ENCODE data around the gene ELF4.

Gene ELF4

GRCh38 chrX:130145123-130145522 lies 34.8 kb upstream of the ELF4 start:
- Histone ChIP-seq H3K4me3 (ENCODE audit: severe bottlenecking) (no peak overlapping the region), H3K9me3 (ENCODE audit: severe bottlenecking) (no peaks in the 10 kb centered on the region), H3K36me3 (ENCODE audit: low read depth) (0 out of 2 replicates have a peak, but pooled peaks cover 9% of the 10 kb centered on the region), H3K27ac (ENCODE audit: poor library complexity, severe bottlenecking) (no peak overlapping the region), H3K4me1 (ENCODE audit: insufficient read depth, poor library complexity, severe bottlenecking) (no peaks in the 10 kb centered on the region), H3K27me3 (ENCODE audit: insufficient read depth, poor library complexity, severe bottlenecking) (no peaks in the 10 kb centered on the region)
- DNase-seq (ENCODE audit: low spot score), result no peak
- no peak for TF ChIP-seq CTCF (IDR thresholded peaks at IDR 0.05; ENCODE audit: poor library complexity, severe bottlenecking)
- no peak for ATAC-seq (ENCODE audit: low read depth)

GRCh38 chrX:130144509-130144908 lies 34.2 kb upstream of the ELF4 start:
- Histone ChIP-seq H3K36me3 (ENCODE audit: low read depth) (0 out of 2 replicates have a peak, but pooled peaks cover 9% of the 10 kb centered on the region), H3K27me3 (ENCODE audit: insufficient read depth, poor library complexity, severe bottlenecking) (no peaks in the 10 kb centered on the region), H3K9me3 (ENCODE audit: severe bottlenecking) (no peaks in the 10 kb centered on the region), H3K27ac (ENCODE audit: poor library complexity, severe bottlenecking) (no peak overlapping the region), H3K4me3 (ENCODE audit: severe bottlenecking) (no peak overlapping the region), H3K4me1 (ENCODE audit: insufficient read depth, poor library complexity, severe bottlenecking) (no peaks in the 10 kb centered on the region)
- TF ChIP-seq CTCF (IDR thresholded peaks at IDR 0.05; ENCODE audit: poor library complexity, severe bottlenecking), result peak; percentile 9
- DNase-seq (ENCODE audit: low spot score), result no peak
- peak; percentile 71 for ATAC-seq (ENCODE audit: low read depth)

GRCh38 chrX:130139474-130140201 lies 29.3 kb upstream of the ELF4 start:
- no peaks in the 10 kb centered on the region for H3K36me3 ChIP-seq (ENCODE audit: low read depth)
- H3K4me1 ChIP-seq (ENCODE audit: insufficient read depth, poor library complexity, severe bottlenecking), result no peaks in the 10 kb centered on the region
- no peak for ATAC-seq (ENCODE audit: low read depth)
- no peak overlapping the region for H3K4me3 ChIP-seq (ENCODE audit: severe bottlenecking)
- no peaks in the 10 kb centered on the region for H3K9me3 ChIP-seq (ENCODE audit: severe bottlenecking)
- TF ChIP-seq CTCF (IDR thresholded peaks at IDR 0.05; ENCODE audit: poor library complexity, severe bottlenecking), result no peak
- no peak for DNase-seq (ENCODE audit: low spot score)
- no peak overlapping the region for H3K27ac ChIP-seq (ENCODE audit: poor library complexity, severe bottlenecking)
- H3K27me3 ChIP-seq (ENCODE audit: insufficient read depth, poor library complexity, severe bottlenecking), result no peaks in the 10 kb centered on the region

GRCh38 chrX:130136961-130137360 lies 26.7 kb upstream of the ELF4 start:
- Histone ChIP-seq H3K27me3 (ENCODE audit: insufficient read depth, poor library complexity, severe bottlenecking) (no peaks in the 10 kb centered on the region), H3K4me3 (ENCODE audit: severe bottlenecking) (no peak overlapping the region), H3K9me3 (ENCODE audit: severe bottlenecking) (no peaks in the 10 kb centered on the region), H3K4me1 (ENCODE audit: insufficient read depth, poor library complexity, severe bottlenecking) (no peaks in the 10 kb centered on the region), H3K36me3 (ENCODE audit: low read depth) (no peaks in the 10 kb centered on the region), H3K27ac (ENCODE audit: poor library complexity, severe bottlenecking) (no peak overlapping the region)
- ATAC-seq (ENCODE audit: low read depth) (no peak), DNase-seq (ENCODE audit: low spot score) (no peak)
- no peak for TF ChIP-seq CTCF (IDR thresholded peaks at IDR 0.05; ENCODE audit: poor library complexity, severe bottlenecking)

- no peak overlapping the region for H3K4me3 ChIP-seq (ENCODE audit: severe bottlenecking)
- H3K9me3 ChIP-seq (ENCODE audit: severe bottlenecking), result no peaks in the 10 kb centered on the region
- no peaks in the 10 kb centered on the region for H3K36me3 ChIP-seq (ENCODE audit: low read depth)
- no peak overlapping the region for H3K27ac ChIP-seq (ENCODE audit: poor library complexity, severe bottlenecking)
- no peaks in the 10 kb centered on the region for H3K27me3 ChIP-seq (ENCODE audit: insufficient read depth, poor library complexity, severe bottlenecking)
- DNase-seq (ENCODE audit: low spot score) (no peak), ATAC-seq (ENCODE audit: low read depth) (no peak)
- TF ChIP-seq CTCF (IDR thresholded peaks at IDR 0.05; ENCODE audit: poor library complexity, severe bottlenecking), result no peak
- H3K4me1 ChIP-seq (ENCODE audit: insufficient read depth, poor library complexity, severe bottlenecking), result no peaks in the 10 kb centered on the region
Observed at GRCh38 chrX:130136496-130136895, 26.2 kb upstream of the ELF4 start.

Data from RWPE2 (cell line).